B cell (primary cell): ENCODE results near the gene KRTAP11-1. TPM values are rescaled to one million over a fixed set of nuclear protein-coding genes. Genes with fewer than 3 reads are reported as not detected.

ENCODE experiments used
- ATAC-seq: fragments of 200-7000 bp; cut with Tn5 transposase; one replicate; pipeline ENCODE4 v1.10.0; 2021; ENCODE audit warnings: low read depth, mild to moderate bottlenecking, moderate number of reproducible peaks, moderate library complexity
- CTCF ChIA-PET: fragments of 350-600 bp; sonication (Branson Sonifier 250); formaldehyde crosslinking; loops from one replicate; lab custom pipeline; 2021; ENCODE audit warnings: antibody characterized with exemption, inconsistent platforms; lab: Charles Lee
- POLR2A ChIA-PET: fragments of 350-600 bp; sonication (Branson Sonifier 250); formaldehyde crosslinking; loops from one replicate; lab custom pipeline; 2021; ENCODE audit warnings: antibody characterized with exemption; lab: Charles Lee
- DNase-seq: peaks from one replicate; pipeline ENCODE4 v3.0.0; 2013
- H2AFZ ChIP-seq: 2 replicates; pipeline ENCODE4 v1.6.1; 2012; ENCODE audit warnings: mild to moderate bottlenecking, low read depth, low read length; ENCODE audit not compliant: insufficient read depth, poor library complexity, severe bottlenecking
- H3K27ac ChIP-seq, 2 donors: 1 replicate in 1 of 2; 2 replicates in 1 of 2; pipeline ENCODE4 v1.5.1; 2012 to 2013; ENCODE audit warnings: low read length in 2 of 2, mild to moderate bottlenecking in 2 of 2, moderate library complexity in 1 of 2
- H3K27me3 ChIP-seq, 4 experiments: fragments of 200-600 bp in 1 of 4; sonication (generic) in 1 of 4; replicated peaks in 1 of 4; 1 replicate in 2 of 4; 2 replicates in 2 of 4; pipeline versions ENCODE4 v1.6.1 to v1.7.0; 2013 to 2016; ENCODE audit warnings: low read length in 3 of 4, mild to moderate bottlenecking in 2 of 4, mixed read lengths in 1 of 4, moderate library complexity in 1 of 4; ENCODE audit not compliant: insufficient read depth in 4 of 4, control insufficient read depth in 3 of 4; ENCODE audit errors: control extremely low read depth in 1 of 4
- H3K36me3 ChIP-seq, 2 experiments: replicated peaks in 1 of 2; 1 replicate in 1 of 2; 2 replicates in 1 of 2; pipeline versions ENCODE4 v1.6.1 to v1.7.1; 2013; ENCODE audit warnings: low read length in 1 of 2; ENCODE audit not compliant: insufficient read depth in 2 of 2, control insufficient read depth in 1 of 2; ENCODE audit errors: control extremely low read depth in 1 of 2, extremely low read depth in 1 of 2
- H3K4me1 ChIP-seq, 2 donors: fragments of 200-600 bp in 1 of 2; sonication (generic) in 1 of 2; 1 replicate in 1 of 2; 2 replicates in 1 of 2; pipeline versions ENCODE4 v1.5.1 to v1.6.1; 2013 to 2017; ENCODE audit warnings: low read length in 2 of 2; ENCODE audit not compliant: control insufficient read depth in 2 of 2, insufficient read depth in 2 of 2
- H3K4me2 ChIP-seq: replicated peaks from 2 replicates; pipeline ENCODE3; 2012; ENCODE audit warnings: mild to moderate bottlenecking, low read depth, low read length; ENCODE audit not compliant: poor library complexity, severe bottlenecking
- H3K4me3 ChIP-seq, 5 experiments: fragments of 200-600 bp in 1 of 5; sonication (generic) in 1 of 5; 1 replicate in 3 of 5; 2 replicates in 2 of 5; pipeline versions ENCODE4 v1.5.1 to v1.7.0; 2011 to 2016; ENCODE audit warnings: low read length in 4 of 5, mild to moderate bottlenecking in 4 of 5, low read depth in 2 of 5, control low read depth in 1 of 5, moderate library complexity in 1 of 5; ENCODE audit not compliant: insufficient read depth in 1 of 5; ENCODE audit errors: control extremely low read depth in 1 of 5, extremely low read depth in 1 of 5
- H3K79me2 ChIP-seq: fragments of 200-600 bp; sonication (generic); one replicate; pipeline ENCODE4 v1.6.0; 2016; ENCODE audit warnings: low read length; ENCODE audit not compliant: control insufficient read depth, insufficient read depth
- H3K9ac ChIP-seq: fragments of 200-600 bp; sonication (generic); 2 replicates; pipeline ENCODE4 v1.6.1; 2017; ENCODE audit warnings: mild to moderate bottlenecking, low read length, moderate library complexity
- H3K9me3 ChIP-seq, 3 donors: one replicate each; pipeline versions ENCODE4 v1.6.1 to v1.7.1; 2013; ENCODE audit warnings: low read length in 2 of 3; ENCODE audit not compliant: control insufficient read depth in 2 of 3, insufficient read depth in 1 of 3; ENCODE audit errors: control extremely low read depth in 1 of 3
- H4K20me1 ChIP-seq: 2 replicates; pipeline ENCODE4 v1.6.0; 2012; ENCODE audit warnings: mild to moderate bottlenecking, low read length; ENCODE audit not compliant: insufficient read depth, control insufficient read depth, poor library complexity, severe bottlenecking
- H3K27ac Mint-ChIP-seq: one replicate; pipeline ENCODE4 v1.8.0; 2021; ENCODE audit warnings: mixed read lengths
- H3K27me3 Mint-ChIP-seq: one replicate; pipeline ENCODE4 v1.8.0; 2021; ENCODE audit warnings: mixed read lengths
- H3K4me1 Mint-ChIP-seq: one replicate; pipeline ENCODE4 v1.8.0; 2021; ENCODE audit warnings: mixed read lengths
- H3K4me3 Mint-ChIP-seq: one replicate; pipeline ENCODE4 v1.8.0; 2021; ENCODE audit warnings: mixed read lengths
- H3K9me3 Mint-ChIP-seq: one replicate; pipeline ENCODE4 v1.8.0; 2022; ENCODE audit warnings: mixed read lengths; ENCODE audit not compliant: insufficient read depth
- CTCF ChIP-seq: fragments of 200-600 bp; IDR thresholded peaks from one replicate; pipeline ENCODE4 v1.8.0; 2022; ENCODE audit warnings: antibody characterized with exemption, mild to moderate bottlenecking
- EZH2 ChIP-seq: IDR thresholded peaks from 2 replicates; pipeline ENCODE4 v1.6.1; 2012; ENCODE audit warnings: borderline replicate concordance, low read depth, mild to moderate bottlenecking, moderate library complexity, low read length; ENCODE audit not compliant: insufficient read depth, poor library complexity, severe bottlenecking
- WGBS: methylation state at CpG from one replicate; pipeline ENCODE4 v1.1.5; 2013; ENCODE audit warnings: missing lambda C conversion rate; ENCODE audit not compliant: insufficient coverage; 5-methylcytosine and 5-hydroxymethylcytosine counted together
- intact Hi-C: fragments of 100-400 bp; cut with micrococcal nuclease; formaldehyde crosslinking; loops from one replicate; pipeline ENCODE4 v1.10.0; 2022
- polyA plus RNA-seq: library from polyadenylated mRNA; depleted of rRNA; stranded (reverse); fragments of >200 nt; gene quantifications from 2 replicates; pipeline ENCODE4 v1.2.3, GENCODE V29; 2012
- total RNA-seq, 2 donors: library from RNA; stranded (reverse); fragments of 120-200 nt in 1 of 2; gene quantifications; 1 replicate in 1 of 2; 2 replicates in 1 of 2; pipeline versions ENCODE4 v1.2.3 to v1.2.4, GENCODE V29; 2013 to 2022

The KRTAP11-1 gene
- total and polyA plus RNA-seq, 2 donors (not counting 1 experiment from before 2014, with no cell fraction given) = not detected

GRCh38 chr21:30847627-30848500 is 33.5 kb downstream of the KRTAP11-1 start:
- no peak overlapping the region for H2AFZ ChIP-seq
- no CpG with 5 or more reads among the region's 9 CpGs for WGBS
- ATAC-seq = no peak
- CTCF ChIA-PET = no interaction called here
- no peaks in the 10 kb centered on the region for H3K36me3 ChIP-seq
- no peak overlapping the region for H3K9ac ChIP-seq
- Mint-ChIP-seq H3K27ac (no peak overlapping the region), H3K4me1 (no peaks in the 10 kb centered on the region), H3K27me3 (no peaks in the 10 kb centered on the region), H3K4me3 (no peak overlapping the region), H3K9me3 (no peaks in the 10 kb centered on the region)
- TF ChIP-seq CTCF = no peak
- no peak for TF ChIP-seq EZH2
- H4K20me1 ChIP-seq = no peaks in the 10 kb centered on the region
- no peak for DNase-seq
- H3K4me3 ChIP-seq = no peak overlapping the region
- no peak overlapping the region for H3K27ac ChIP-seq
- H3K4me2 ChIP-seq = no peak overlapping the region
- H3K4me1 ChIP-seq = no peaks in the 10 kb centered on the region
- POLR2A ChIA-PET = no interaction called here
- intact Hi-C loops = no loop called here
- no peaks in the 10 kb centered on the region for H3K27me3 ChIP-seq
- H3K9me3 ChIP-seq = no peaks in the 10 kb centered on the region
- no peaks in the 10 kb centered on the region for H3K79me2 ChIP-seq

- Mint-ChIP-seq H3K4me3 (no peak overlapping the region), H3K4me1 (no peaks in the 10 kb centered on the region), H3K27ac (no peak overlapping the region), H3K9me3 (no peaks in the 10 kb centered on the region), H3K27me3 (no peaks in the 10 kb centered on the region)
- H2AFZ ChIP-seq = no peak overlapping the region
- H3K9me3 ChIP-seq = no peaks in the 10 kb centered on the region
- H3K9ac ChIP-seq = no peak overlapping the region
- H3K79me2 ChIP-seq = no peaks in the 10 kb centered on the region
- no peak overlapping the region for H3K27ac ChIP-seq
- no peak for DNase-seq
- no peak overlapping the region for H3K4me3 ChIP-seq
- ATAC-seq = no peak
- intact Hi-C loops = no loop called here
- no peak for TF ChIP-seq EZH2
- no peak for TF ChIP-seq CTCF
- ChIA-PET POLR2A (no interaction called here), CTCF (no interaction called here)
- no peak overlapping the region for H3K4me2 ChIP-seq
- no peaks in the 10 kb centered on the region for H4K20me1 ChIP-seq
- H3K36me3 ChIP-seq = no peaks in the 10 kb centered on the region
- H3K4me1 ChIP-seq = no peaks in the 10 kb centered on the region
- H3K27me3 ChIP-seq = no peaks in the 10 kb centered on the region
Measured at GRCh38 chr21:30842990-30843389, 38.4 kb downstream of the KRTAP11-1 start.
